HG02610 (cell line): Measurements from ENCODE around the gene ADORA2A.

ENCODE experiments used
- ATAC-seq: cut with Tn5 transposase; IDR thresholded peaks from one replicate; pipeline ENCODE4 v1.9.1; 2021; ENCODE audit warnings: mild to moderate bottlenecking, moderate library complexity; ENCODE audit not compliant: unreplicated experiment

The ADORA2A gene

GRCh38 chr22:24402460-24403192 lies 24.8 kb upstream of the ADORA2A start:
- ATAC-seq = peak; percentile 35

GRCh38 chr22:24403346-24403745 lies 24.1 kb upstream of the ADORA2A start:
- ATAC-seq = no peak

- ATAC-seq = no peak
Measured at GRCh38 chr22:24404561-24405275, 22.7 kb upstream of the ADORA2A start.

GRCh38 chr22:24405631-24406321 lies 21.6 kb upstream of the ADORA2A start:
- ATAC-seq = no peak

- no peak for ATAC-seq
Measured at GRCh38 chr22:24406322-24407277, 20.8 kb upstream of the ADORA2A start.

GRCh38 chr22:24407278-24407665 lies 20.1 kb upstream of the ADORA2A start:
- no peak for ATAC-seq

GRCh38 chr22:24407884-24408283 lies 19.5 kb upstream of the ADORA2A start:
- ATAC-seq = no peak

- no peak for ATAC-seq
Measured at GRCh38 chr22:24408630-24409029, 18.8 kb upstream of the ADORA2A start.

- no peak for ATAC-seq
Measured at GRCh38 chr22:24409707-24410106, 17.7 kb upstream of the ADORA2A start.

- ATAC-seq = no peak
Measured at GRCh38 chr22:24410110-24410856, 17.1 kb upstream of the ADORA2A start.

- ATAC-seq = no peak
Measured at GRCh38 chr22:24411256-24412004, 16.0 kb upstream of the ADORA2A start.

- ATAC-seq = no peak
Measured at GRCh38 chr22:24412274-24412673, 15.1 kb upstream of the ADORA2A start.

- ATAC-seq = no peak
Measured at GRCh38 chr22:24413271-24413670, 14.1 kb upstream of the ADORA2A start.

GRCh38 chr22:24413736-24414385 lies 13.5 kb upstream of the ADORA2A start:
- no peak for ATAC-seq

GRCh38 chr22:24414523-24414922 lies 12.9 kb upstream of the ADORA2A start:
- no peak for ATAC-seq

- ATAC-seq = no peak
Measured at GRCh38 chr22:24414984-24415945, 12.1 kb upstream of the ADORA2A start.

- no peak for ATAC-seq
Measured at GRCh38 chr22:24416095-24416494, 11.3 kb upstream of the ADORA2A start.

GRCh38 chr22:24416611-24417010 lies 10.8 kb upstream of the ADORA2A start:
- no peak for ATAC-seq
